Fibroblast of skin of abdomen (primary cell): ENCODE data around the gene ARL14EPL.
"Not testable (repeated sequence)": the region's sequence is repeated elsewhere in the genome, so short reads cannot be mapped to it uniquely, and the experiment has no call there.

Experiments
- DNase-seq: peaks from one replicate; pipeline ENCODE4 v3.0.0-alpha.2; 2013

ARL14EPL gene

DNA sequence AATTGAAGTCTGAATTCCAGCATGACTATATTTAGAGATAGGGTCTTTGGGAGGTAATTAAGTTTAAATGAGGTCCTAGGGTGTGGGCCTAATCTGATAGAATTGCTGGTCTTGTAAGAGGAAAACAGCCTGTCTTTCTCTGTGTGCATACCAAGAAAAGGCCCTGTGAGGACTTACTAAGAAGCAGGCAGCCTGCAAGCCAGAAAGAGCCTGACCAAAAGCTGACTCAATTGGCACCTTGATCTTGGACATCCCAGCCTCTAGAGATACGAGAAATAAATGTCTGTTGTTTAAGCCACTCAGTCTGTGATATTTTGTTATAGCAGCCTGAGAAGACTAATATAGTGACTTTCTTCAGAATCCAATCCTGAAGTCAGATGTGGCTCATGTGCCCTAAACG, 14.6 kb downstream of the ARL14EPL start:
- DNase-seq = no peak

DNA sequence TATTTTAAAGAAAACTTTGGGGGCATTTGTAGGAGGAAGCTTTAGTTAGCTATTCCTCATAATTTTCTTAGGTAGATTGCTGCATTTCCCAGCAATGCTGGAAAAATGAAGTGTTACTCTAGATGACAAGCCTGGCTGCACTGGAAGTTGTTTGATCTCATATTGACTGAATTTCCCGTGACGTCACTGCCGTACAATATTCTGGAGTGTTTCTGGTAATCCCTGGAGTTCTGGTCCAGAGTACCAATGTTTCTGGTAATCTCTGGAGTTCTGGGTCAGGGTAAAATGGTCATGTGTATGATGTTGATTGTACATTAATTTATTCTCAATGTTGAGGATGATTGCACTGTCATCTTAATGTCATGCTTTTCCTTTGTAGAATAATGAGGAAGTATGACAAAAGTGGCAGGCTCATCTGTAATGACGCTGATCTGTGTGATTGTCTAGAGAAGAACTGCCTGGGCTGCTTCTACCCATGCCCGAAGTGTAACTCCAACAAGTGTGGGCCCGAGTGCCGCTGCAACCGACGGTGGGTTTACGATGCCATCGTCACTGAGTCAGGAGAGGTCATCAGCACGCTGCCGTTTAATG, 26.2 kb downstream of the ARL14EPL start:
- no peak for DNase-seq

DNA sequence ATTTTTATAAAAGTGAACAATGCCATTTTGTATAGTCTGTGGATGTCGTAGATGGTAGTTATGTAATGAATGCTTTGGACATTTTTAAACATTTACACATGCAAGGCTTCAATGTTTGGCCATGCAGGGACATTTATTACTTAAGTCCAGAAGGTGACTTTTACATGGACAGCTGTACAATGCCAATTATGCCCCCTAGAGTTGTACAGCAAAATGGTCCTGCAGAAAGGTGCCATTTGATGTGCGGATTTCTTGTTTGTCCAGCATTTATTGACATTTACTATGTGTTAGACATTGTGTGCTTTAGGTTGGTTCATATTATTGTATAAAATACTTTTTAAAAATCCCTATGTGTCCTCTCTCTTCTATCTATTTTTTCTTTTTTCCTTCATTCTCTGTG, 30.1 kb downstream of the ARL14EPL start:
- no peak for DNase-seq

DNA sequence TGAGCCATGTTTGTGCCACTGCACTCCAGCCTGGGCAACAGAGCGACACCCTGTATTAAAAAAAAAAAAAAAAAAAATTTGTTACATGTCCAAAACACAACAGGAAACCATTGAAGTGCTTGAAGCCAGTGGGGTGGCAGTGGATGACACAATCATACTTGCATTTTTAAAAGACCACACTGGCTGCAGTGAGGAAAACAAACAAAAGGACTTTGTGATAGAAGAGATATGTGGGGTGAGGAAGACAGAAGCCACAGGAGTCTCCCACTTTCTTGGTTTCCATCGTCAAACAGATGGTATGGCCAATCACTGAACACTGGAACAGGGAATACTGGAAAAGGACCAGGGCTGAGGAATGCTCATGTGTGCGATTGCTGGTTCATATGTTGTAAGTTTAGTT, 31.7 kb downstream of the ARL14EPL start:
- DNase-seq = no peak

DNA sequence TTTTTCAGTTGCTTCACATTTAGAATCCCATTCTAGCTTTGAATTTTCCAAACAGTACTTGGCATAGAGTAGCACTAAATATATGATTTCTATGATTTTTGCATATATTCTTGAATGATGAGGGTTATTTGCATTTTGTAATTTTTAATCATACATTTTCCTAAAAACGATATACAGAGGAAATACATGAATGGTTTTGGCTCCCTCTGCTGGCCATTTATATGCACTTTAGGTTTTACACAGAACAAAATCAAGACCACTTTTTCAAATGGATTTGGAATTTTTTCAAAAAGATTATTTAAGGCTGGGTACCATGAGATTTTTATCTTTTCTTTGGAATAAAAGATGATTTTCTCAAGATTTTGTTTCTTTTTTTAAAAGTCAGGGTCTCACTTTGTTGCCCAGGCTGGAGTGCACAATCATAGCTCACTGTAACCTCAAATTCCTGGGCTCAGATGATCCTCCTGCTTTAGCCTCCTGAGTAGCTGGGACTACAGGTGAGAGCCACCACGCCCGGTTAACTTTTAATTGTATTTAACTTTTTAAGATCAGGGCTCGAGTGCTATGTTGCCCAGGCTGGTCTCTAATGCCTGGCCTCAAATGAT, 35.9 kb downstream of the ARL14EPL start:
- peak; percentile 55 for DNase-seq

DNA sequence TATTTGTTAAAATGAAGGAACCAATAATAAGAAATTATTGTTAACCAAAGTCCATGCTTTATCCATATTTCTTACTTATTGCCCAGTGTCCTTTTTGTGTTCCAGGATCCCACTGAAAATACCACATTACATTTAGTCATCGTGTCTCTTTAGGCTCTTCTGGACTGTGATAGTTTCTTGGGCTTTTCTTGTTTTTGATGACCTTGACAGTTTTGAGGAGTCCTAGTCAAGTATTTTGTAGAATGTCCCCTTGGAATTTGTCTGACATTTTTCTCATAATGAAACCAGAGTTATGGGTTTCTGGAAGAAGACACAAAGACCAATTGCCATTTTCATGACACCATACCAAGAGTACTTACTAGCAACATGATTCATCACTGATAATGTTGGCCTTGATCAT, 38.9 kb downstream of the ARL14EPL start:
- no peak for DNase-seq

DNA sequence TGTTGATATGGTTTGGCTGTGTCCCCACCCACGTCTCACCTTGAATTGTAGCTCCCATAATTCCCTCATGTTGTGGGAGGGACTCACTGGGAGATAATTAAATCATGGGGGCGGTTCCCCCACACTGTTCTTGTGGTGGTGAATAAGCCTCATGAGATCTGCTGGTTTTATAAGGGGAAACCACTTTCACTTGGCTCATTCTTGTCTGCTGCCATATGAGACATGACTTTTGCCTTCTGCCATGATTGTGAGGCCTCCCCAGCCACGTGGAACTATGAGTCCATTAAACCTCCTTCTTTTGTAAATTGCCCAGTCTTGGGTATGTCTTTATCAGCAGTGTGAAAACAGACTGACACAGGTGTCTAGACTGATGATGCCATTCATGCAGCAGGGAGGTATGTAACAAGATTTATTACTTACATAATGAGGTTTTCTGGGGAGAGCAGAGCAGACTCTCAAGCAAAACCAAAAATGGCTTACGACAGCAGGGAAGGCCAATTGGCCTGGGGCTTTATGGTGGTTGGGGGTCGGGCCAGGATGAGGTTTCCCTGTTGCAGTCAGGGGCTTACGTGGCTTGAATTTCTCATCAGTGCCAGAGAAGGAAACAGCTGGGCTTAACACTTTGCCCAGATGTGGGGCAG, 43.0 kb downstream of the ARL14EPL start:
- DNase-seq = no peak

DNA sequence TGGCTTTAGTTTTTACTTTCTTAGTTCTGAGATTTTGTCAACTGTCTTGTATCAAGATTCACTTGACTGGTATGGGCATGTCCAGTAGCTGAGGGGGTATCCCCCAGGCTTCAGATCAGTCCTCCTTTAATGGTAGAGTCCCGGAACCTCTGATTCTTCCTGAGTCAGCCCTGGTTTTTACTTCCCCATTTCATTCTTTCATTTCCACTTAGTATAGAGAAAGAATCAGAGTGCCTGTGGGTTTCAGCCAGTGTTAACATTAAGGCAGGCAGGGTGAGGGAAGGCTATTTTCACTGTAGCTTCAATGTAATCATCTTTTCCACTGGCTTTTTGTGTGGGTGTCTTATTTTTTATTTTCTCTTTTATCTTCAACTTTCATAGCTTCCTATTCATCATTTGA, 44.2 kb downstream of the ARL14EPL start:
- no peak for DNase-seq

DNA sequence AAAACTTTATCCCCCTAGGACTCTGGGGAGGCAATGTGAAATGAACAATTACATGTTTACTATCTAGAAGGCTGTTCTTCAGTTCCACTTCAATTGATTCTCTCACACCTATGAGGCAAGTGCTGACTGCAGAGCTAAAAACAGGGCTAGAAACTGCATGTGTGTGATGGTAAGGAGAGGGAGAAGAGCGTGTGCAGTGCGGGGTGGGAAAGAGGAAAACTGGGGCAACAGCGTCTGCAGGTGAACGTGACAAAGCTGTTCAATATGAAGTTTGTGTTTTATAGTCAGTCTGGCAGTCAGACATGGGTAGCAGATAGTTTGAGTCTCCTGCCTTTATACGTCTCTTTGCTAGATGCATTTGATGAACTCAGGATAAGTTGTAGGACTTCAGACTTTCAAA, 45.9 kb downstream of the ARL14EPL start:
- no peak for DNase-seq

DNA sequence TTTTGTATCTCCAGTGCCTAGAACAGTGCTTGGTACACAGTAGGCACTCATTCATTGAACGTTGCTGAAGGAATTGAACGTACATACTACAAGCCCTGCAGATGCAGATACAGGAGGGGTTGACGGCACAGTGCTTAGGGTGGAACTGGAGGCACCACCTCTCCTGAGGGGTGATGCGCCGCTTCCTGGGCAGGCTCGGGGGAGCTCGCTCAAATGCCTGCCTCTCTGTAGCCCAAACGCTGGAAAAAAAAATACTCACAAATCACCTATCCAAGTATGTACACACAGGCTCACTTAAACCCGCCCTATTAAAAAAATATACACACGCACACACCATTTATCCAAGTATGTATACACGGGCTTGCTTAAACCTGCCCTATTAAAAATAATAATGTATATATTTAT, 52.0 kb downstream of the ARL14EPL start:
- DNase-seq = peak; percentile 22

DNA sequence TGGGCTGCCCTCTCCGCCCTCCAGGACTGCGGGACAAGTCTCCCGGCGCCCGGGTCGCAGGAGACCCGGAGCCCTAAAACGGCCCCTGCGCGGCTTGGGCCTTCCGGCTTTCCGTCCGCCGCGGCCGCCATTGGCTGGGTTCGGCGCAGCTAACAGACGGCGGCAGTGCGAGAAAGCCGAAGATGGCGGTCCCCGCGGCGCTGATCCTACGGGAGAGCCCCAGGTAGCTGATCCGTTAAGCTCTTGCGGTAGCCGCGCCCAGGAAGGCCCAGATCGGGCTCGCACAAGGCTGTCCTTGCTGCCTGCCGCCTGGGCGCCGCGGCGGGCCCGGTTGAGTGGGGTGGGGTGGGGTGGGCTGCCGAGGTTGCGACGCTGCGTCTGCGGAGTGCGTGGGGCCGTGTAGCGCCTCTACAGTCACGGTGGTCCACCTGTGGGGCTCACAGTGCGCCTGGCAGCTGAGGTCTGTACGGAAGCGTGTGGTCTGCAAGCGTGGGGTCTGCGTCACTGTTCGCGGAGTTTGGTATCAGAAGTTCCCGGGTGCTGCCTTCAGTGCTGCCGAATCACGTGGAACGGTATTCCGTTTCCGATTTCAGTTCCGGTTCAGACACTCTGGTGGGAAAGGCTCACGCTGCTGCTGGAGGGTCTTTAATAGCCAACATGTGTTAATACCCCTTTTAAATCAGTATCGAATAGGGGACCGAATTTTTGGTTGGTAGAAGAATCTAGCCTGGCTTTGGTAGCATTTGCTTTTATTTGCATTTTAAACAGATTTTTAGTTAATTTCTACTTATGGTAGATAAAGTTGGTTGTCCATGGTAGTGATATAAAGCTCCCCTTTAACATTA, 52.8 kb downstream of the ARL14EPL start, which contains the start of gene COMMD10:
Gene COMMD10, plus strand, starts transcription at position 155 of the 845 bp plus-strand sequence.
- peak; percentile 83 for DNase-seq

DNA sequence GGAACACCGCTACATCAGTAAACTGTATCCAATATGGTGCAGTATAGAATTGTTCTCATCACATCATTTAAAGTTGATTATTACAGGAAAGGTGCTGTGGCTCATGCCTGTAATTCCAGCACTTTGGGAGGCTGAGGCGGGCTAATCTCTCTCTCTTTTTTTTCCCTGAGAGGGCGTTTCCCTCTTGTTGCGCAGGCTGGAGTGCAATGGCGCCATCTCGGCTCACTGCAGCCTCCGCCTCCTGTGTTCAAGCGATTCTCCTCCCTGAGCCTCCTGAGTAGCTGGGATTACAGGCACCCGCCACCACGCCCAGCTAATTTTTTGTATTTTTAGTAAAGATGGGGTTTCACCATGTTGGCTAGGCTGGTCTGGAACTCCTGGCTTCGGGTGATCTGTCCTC, 54.0 kb downstream of the ARL14EPL start:
- DNase-seq = not testable (repeated sequence)

DNA sequence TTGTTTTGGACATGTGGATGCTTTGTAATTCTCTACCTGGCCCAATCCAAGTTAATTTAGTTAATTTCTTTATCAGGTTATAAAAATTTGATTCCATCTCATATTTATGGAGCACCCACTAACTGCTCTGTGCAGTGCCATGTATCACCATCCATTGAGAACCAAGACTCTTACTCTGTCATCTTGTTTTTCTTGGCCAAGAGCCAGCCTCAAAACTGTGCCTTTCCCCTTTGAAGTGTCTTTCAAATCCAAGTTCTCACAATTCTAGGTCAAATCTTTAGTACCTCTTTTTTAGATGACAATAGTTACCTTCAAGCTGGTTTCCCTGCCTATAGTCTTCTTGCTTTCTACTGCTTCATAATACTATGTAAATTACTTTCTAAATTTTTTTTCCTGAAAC, 55.8 kb downstream of the ARL14EPL start:
- DNase-seq = no peak

DNA sequence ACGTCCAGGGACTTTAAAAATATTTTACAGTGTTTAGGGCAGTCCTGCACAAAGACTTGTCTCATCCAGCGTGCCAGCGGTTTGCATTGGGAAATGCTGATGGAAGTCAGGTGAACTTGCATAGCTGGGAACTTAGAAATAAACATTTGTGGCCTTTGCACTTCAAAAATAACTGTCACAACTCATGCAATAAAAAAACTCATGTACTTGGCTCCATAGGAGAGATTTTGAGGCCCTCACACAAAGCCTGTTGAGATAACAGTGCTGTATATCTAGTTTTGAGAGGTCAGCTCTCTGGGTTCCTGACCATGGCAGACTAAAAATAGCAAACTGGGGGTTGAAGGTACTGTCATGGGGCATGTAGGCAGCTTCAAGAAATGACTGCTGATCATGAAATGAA, 58.0 kb downstream of the ARL14EPL start:
- DNase-seq = no peak

DNA sequence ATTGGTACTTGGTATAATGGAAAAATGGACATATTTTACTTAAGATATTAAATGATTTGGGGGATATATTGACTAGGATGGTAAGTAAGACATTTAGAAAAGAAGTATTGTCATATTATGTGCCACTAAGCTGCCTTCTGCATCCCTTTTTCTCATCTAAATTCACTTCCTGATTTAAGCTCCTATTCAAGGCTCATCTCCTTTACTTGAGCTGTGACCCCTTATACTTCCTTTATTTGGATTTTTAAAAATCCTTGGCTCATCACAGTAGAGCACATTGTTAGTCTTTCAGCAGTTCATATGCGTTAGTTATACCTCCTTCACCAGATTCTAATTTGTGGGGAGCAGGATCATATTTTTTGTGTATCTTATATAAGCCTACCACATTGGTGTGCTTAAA, 59.1 kb downstream of the ARL14EPL start:
- DNase-seq = no peak

DNA sequence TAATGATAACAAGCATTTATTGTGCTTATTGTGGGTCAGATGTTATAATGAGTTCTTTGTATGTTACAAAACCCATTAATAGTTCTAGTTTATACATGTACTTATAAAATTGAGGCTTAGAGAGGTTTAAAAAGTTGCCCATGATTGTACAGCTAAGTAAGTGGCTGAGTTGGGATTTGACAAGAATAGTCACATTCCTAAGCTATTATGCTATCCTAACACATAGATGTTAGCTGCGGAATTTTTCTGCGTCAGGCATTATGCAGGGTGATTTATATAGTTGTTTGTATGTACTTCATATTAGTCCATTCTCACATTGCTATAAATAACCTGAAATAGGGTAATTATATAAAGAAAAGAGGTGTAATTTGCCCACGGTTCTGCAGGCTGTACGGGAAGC, 65.0 kb downstream of the ARL14EPL start:
- peak; percentile 30 for DNase-seq

DNA sequence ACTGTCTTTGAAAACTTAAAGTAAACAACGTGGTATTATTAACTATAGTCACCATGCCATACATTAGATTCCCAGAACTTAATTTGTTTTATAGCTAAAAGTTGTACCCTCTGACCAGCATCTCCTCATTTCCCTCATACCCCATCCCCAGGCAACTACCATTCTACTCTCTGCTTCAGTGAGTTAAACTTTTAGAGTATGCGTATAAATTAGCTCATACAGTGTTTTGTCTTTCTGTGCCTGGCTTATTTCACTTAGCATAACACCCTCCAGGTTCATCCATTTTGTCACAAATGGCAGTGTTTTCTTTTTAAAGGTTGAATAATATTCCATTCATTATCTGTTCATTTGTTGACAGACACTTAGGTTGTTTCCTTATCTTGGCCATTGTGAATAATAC, 66.7 kb downstream of the ARL14EPL start:
- no peak for DNase-seq

DNA sequence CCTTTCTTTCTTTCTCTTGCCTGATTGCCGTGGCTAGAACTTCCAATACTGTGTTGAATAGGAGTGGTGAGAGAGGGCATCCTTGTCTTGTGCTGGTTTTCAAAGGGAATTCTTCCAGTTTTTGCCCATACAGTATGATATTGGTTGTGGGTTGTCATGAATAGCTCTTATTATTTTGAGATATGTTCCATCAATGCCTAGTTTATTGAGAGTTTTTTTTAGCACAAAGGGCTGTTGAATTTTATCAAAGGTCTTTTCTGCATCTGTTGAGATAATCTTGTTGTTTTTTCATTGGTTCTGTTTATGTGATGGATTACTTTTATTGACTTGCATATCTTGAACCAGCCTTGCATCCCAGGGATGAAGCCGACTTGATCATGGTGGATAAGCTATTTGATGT, 72.7 kb downstream of the ARL14EPL start:
- DNase-seq = not testable (repeated sequence)
